K562 (cell line): Measurements from ENCODE around the gene PSMD13. TPM values are rescaled to one million over a fixed set of nuclear protein-coding genes. Genes with fewer than 3 reads are reported as not detected.
A peak's percentile ranks its signal among the peaks of the same experiment; 100 is the strongest.

ENCODE experiments used
- ATAC-seq: fragments of 200-7000 bp; cut with Tn5 transposase; 3 replicates; pipeline ENCODE4 v1.9.1; 2020; ENCODE audit warnings: moderate library complexity
- BruUV-seq: library from RNA; stranded (reverse); fragments of 400-500 nt; replicated peaks from 2 replicates; lab custom pipeline; 2021; lab: Mats Ljungman, UMichigan
- CTCF ChIA-PET: fragments of 300-600 bp; formaldehyde crosslinking; extraction: SDS; loops from one replicate; lab custom pipeline; 2021; ENCODE audit warnings: low intra/inter-chr PET ratio; lab: Yijun Ruan, JAX
- POLR2A ChIA-PET: fragments of 300-600, 350-650 bp; sonication (Branson Sonifier 250); formaldehyde crosslinking; extraction: SDS; loops from one replicate; lab custom pipeline; 2021; ENCODE audit warnings: antibody characterized with exemption, inconsistent platforms; lab: Yijun Ruan, JAX
- DNase-seq, 4 experiments: peaks; one replicate each; pipeline versions ENCODE4 v3.0.0 to v3.0.0-alpha.2; 2011 to 2018; ENCODE audit warnings: low spot score in 3 of 4, mixed read lengths in 3 of 4; ENCODE audit errors: extremely low read depth in 1 of 4
- FAIRE-seq: peaks from 2 replicates; lab custom pipeline; 2011; peaks lifted over from hg19 to GRCh38; lab: Jason Lieb, UNC
- H2AFZ ChIP-seq: 2 replicates; pipeline ENCODE4 v1.6.0; 2011; ENCODE audit warnings: low read depth, low read length, control low read depth, inconsistent platforms
- H3K27ac ChIP-seq: fragments of 200-600 bp; 3 replicates; pipeline ENCODE4 v1.8.0; 2011; ENCODE audit warnings: low read depth, mild to moderate bottlenecking, control low read depth, inconsistent platforms, low read length, moderate library complexity, mixed read lengths; ENCODE audit errors: extremely low read depth
- H3K27me3 ChIP-seq, 2 experiments: fragments of 300-600 bp in 1 of 2; 2 replicates in 1 of 2; 3 replicates in 1 of 2; pipeline versions ENCODE4 v1.6.0 to v1.8.0; 2011; ENCODE audit warnings: inconsistent platforms in 2 of 2, low read length in 2 of 2, mild to moderate bottlenecking in 1 of 2, mixed read lengths in 1 of 2, moderate library complexity in 1 of 2; ENCODE audit not compliant: control insufficient read depth in 2 of 2, insufficient read depth in 2 of 2
- H3K36me3 ChIP-seq: fragments of 300-600 bp; 3 replicates; pipeline ENCODE4 v1.8.0; 2011; ENCODE audit warnings: mild to moderate bottlenecking, low read length, inconsistent platforms; ENCODE audit not compliant: control insufficient read depth, insufficient read depth
- H3K4me1 ChIP-seq, 2 experiments: fragments of 200-600 bp in 1 of 2; replicated peaks in 1 of 2; 2 replicates in 1 of 2; 3 replicates in 1 of 2; pipeline versions ENCODE4 v1.5.1 to v1.8.0; 2011; ENCODE audit warnings: inconsistent platforms in 2 of 2, low read length in 2 of 2, mild to moderate bottlenecking in 1 of 2, mixed read lengths in 1 of 2, moderate library complexity in 1 of 2; ENCODE audit not compliant: control insufficient read depth in 2 of 2, insufficient read depth in 2 of 2
- H3K4me2 ChIP-seq: 2 replicates; pipeline ENCODE4 v1.6.1; 2011; ENCODE audit warnings: low read length, control low read depth, inconsistent platforms, mixed read lengths; ENCODE audit not compliant: insufficient read depth
- H3K4me3 ChIP-seq: fragments of 200-600 bp; sonication (generic), shearing (Covaris generic); 2 replicates; pipeline ENCODE4 v1.5.1; 2016; ENCODE audit warnings: control low read depth, inconsistent platforms
- H3K79me2 ChIP-seq: fragments of 200-600 bp; 3 replicates; pipeline ENCODE4 v1.8.0; 2011; ENCODE audit warnings: low read length, inconsistent platforms; ENCODE audit not compliant: control insufficient read depth, insufficient read depth
- H3K9ac ChIP-seq, 2 experiments: 2 replicates each; pipeline versions ENCODE4 v1.6.0 to v1.6.1; 2011; ENCODE audit warnings: low read depth in 2 of 2, low read length in 2 of 2, control low read depth in 1 of 2, inconsistent platforms in 1 of 2, mild to moderate bottlenecking in 1 of 2, mixed read lengths in 1 of 2; ENCODE audit not compliant: insufficient read depth in 1 of 2
- H3K9me1 ChIP-seq: one replicate; pipeline ENCODE4 v1.6.0; 2011; ENCODE audit warnings: inconsistent platforms, mild to moderate bottlenecking, low read length, moderate library complexity; ENCODE audit not compliant: control insufficient read depth, insufficient read depth
- H3K9me3 ChIP-seq: replicated peaks from 2 replicates; pipeline ENCODE4 v1.5.1; 2011; ENCODE audit warnings: low read depth, low read length, inconsistent platforms; ENCODE audit not compliant: control insufficient read depth, insufficient read depth
- H4K20me1 ChIP-seq: replicated peaks from 2 replicates; pipeline ENCODE4 v1.6.1; 2011; ENCODE audit warnings: low read length, inconsistent platforms, mixed read lengths; ENCODE audit not compliant: control insufficient read depth, insufficient read depth
- BRD4 ChIP-seq: fragments of 200-600 bp; sonication (generic); IDR thresholded peaks from 2 replicates; pipeline ENCODE4 v1.6.1; 2017; ENCODE audit warnings: inconsistent platforms
- DDX20 ChIP-seq: fragments of 450-650 bp; IDR thresholded peaks from 2 replicates; pipeline ENCODE4 v1.6.1; 2016; ENCODE audit warnings: missing genetic modification characterization, low read depth, mild to moderate bottlenecking, missing compliant biosample characterization, moderate library complexity
- L3MBTL2 ChIP-seq: fragments of 450-650 bp; IDR thresholded peaks from 2 replicates; pipeline ENCODE4 v1.6.1; 2016; ENCODE audit warnings: mild to moderate bottlenecking, moderate library complexity
- MCM5 ChIP-seq: fragments of 450-650 bp; IDR thresholded peaks from 2 replicates; pipeline ENCODE4 v1.6.1; 2016; ENCODE audit warnings: low read depth
- NR2C2 ChIP-seq, 2 experiments: fragments of 200-800 bp in 1 of 2; sonication (Bioruptor generic) in 1 of 2; sonication (generic) in 1 of 2; formaldehyde crosslinking in 1 of 2; IDR thresholded peaks; 2 replicates each; pipeline versions ENCODE4 v1.6.1 to v1.8.0; 2016 to 2022; ENCODE audit warnings: mild to moderate bottlenecking in 1 of 2, missing compliant biosample characterization in 1 of 2, missing genetic modification characterization in 1 of 2, missing genetic modification reagents in 1 of 2
- POLR2G ChIP-seq: fragments of 200-400 bp; formaldehyde crosslinking; IDR thresholded peaks from 2 replicates; pipeline ENCODE4 v1.6.1; 2017; ENCODE audit warnings: low read depth, mild to moderate bottlenecking, antibody characterized with exemption, low read length, moderate library complexity
- SMARCA4 ChIP-seq: fragments of 450-650 bp; IDR thresholded peaks from 2 replicates; pipeline ENCODE4 v1.6.1; 2016
- SOX6 ChIP-seq: fragments of 450-650 bp; IDR thresholded peaks from 2 replicates; pipeline ENCODE4 v1.6.1; 2014; ENCODE audit warnings: mild to moderate bottlenecking
- TEAD4 ChIP-seq, 2 experiments: sonication (generic) in 1 of 2; formaldehyde crosslinking in 1 of 2; IDR thresholded peaks; 2 replicates each; pipeline versions ENCODE4 v1.6.1 to v1.8.0; 2012 to 2022; ENCODE audit warnings: borderline replicate concordance in 1 of 2, inconsistent platforms in 1 of 2, low read length in 1 of 2, mild to moderate bottlenecking in 1 of 2, missing genetic modification reagents in 1 of 2
- WGBS: fragments of 100-300 bp; shearing (Covaris generic); methylation state at CpG from one replicate; pipeline ENCODE4 v1.1.6; 2016; ENCODE audit warnings: low coverage, mixed read lengths; ENCODE audit not compliant: insufficient coverage; ENCODE audit errors: missing lambda C conversion rate; 5-methylcytosine and 5-hydroxymethylcytosine counted together
- in situ Hi-C: fragments of 300-500 bp; cut with MboI; formaldehyde crosslinking; loops from 4 replicates; pipeline ENCODE4 v1.15.0; 2018; ENCODE audit warnings: inconsistent platforms, mixed read lengths
- intact Hi-C: fragments of 100-400 bp; cut with micrococcal nuclease; formaldehyde crosslinking; loops from 2 replicates; pipeline ENCODE4 v1.14.2; 2022
- polyA plus RNA-seq, 8 experiments: library from polyadenylated mRNA; depleted of rRNA in 4 of 8; stranded (reverse) in 5 of 8; unstranded in 3 of 8; fragments of >200 nt; fragmentation: Nextera tagmentation in 2 of 8; fragmentation: Illumina TruSeq in 1 of 8; extraction: Ambion mirVana in 2 of 8; extraction: Trizol in 1 of 8; gene quantifications; 2 replicates each; pipeline versions ENCODE4 v1.2.1 to v1.2.3, GENCODE V29; 2011 to 2014; ENCODE audit warnings: inconsistent platforms in 1 of 8, missing spikeins in 1 of 8
- total RNA-seq, 7 experiments: library from RNA; depleted of rRNA in 6 of 7; stranded (reverse); fragments of >200 nt in 6 of 7; fragmentation: Illumina TruSeq in 2 of 7; extraction: Trizol in 2 of 7; gene quantifications; 2 replicates each; pipeline versions ENCODE4 v1.2.1 to v1.2.3, GENCODE V29; 2011 to 2021; ENCODE audit warnings: low replicate concordance in 1 of 7
- TF ChIP-seq, protein P1 (sequence below): sonication (generic); formaldehyde crosslinking; IDR thresholded peaks from 2 replicates; pipeline ENCODE4 v1.8.1; 2023; ENCODE audit warnings: mild to moderate bottlenecking, missing genetic modification reagents
- TF ChIP-seq, protein P2 (sequence below): fragments of 450-650 bp; IDR thresholded peaks from 2 replicates; pipeline ENCODE4 v1.6.1; 2016; ENCODE audit warnings: low read depth

The PSMD13 gene
- total and polyA plus RNA-seq, 9 of the 15 experiments (the other 6 are each of a cell fraction or from before 2014, with no cell fraction given) = 185 to 383 (median 267) TPM

DNA sequence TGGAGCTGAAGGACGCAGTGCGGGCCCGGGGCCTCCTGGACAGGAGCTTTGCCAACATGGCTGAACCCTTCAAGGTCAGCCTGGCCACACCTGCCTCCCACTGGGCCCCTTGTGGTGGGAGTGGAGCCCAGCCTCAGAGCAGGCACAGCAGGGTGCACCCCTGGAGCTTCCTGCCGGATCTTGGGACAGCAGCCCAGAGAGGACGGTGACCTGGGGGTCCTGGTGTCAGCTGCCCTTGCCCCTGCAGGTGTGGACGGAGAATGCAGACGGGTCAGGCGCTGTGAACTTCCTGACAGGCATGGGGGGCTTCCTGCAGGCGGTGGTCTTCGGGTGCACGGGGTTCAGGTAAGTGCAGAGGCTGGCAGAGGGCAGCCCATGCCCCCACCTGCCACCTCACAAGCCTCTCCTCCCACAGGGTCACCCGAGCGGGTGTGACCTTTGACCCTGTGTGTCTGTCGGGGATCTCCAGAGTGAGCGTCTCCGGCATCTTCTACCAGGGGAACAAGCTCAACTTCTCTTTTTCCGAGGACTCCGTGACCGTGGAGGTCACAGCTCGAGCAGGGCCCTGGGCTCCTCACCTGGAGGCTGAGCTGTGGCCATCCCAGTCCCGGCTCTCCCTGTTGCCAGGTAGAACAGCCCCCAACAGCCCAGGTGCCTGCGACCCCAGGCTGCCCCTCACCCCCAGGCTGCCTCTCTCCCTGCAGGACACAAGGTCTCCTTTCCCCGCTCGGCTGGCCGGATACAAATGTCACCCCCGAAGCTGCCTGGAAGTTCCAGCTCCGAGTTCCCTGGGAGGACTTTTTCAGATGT lies 57.3 kb downstream of the PSMD13 start:
- no peak for DNase-seq
- POLR2A ChIA-PET = interaction anchor here (0.6 to 1.1 kb wide), 3 partner anchors 14 to 33 kb away, joined by 4 to 5 read pairs (median 4); partner anchors contain the start of gene IFITM2
- TF ChIP-seq POLR2G = peak; percentile 38
- TF ChIP-seq L3MBTL2 = no peak
- TF ChIP-seq, protein P1, sequence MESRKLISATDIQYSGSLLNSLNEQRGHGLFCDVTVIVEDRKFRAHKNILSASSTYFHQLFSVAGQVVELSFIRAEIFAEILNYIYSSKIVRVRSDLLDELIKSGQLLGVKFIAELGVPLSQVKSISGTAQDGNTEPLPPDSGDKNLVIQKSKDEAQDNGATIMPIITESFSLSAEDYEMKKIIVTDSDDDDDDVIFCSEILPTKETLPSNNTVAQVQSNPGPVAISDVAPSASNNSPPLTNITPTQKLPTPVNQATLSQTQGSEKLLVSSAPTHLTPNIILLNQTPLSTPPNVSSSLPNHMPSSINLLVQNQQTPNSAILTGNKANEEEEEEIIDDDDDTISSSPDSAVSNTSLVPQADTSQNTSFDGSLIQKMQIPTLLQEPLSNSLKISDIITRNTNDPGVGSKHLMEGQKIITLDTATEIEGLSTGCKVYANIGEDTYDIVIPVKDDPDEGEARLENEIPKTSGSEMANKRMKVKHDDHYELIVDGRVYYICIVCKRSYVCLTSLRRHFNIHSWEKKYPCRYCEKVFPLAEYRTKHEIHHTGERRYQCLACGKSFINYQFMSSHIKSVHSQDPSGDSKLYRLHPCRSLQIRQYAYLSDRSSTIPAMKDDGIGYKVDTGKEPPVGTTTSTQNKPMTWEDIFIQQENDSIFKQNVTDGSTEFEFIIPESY (CRISPR knock-in tag) = 0 out of 2 replicates have a peak, but pooled peaks have one; percentile 33
- TF ChIP-seq, protein P2, sequence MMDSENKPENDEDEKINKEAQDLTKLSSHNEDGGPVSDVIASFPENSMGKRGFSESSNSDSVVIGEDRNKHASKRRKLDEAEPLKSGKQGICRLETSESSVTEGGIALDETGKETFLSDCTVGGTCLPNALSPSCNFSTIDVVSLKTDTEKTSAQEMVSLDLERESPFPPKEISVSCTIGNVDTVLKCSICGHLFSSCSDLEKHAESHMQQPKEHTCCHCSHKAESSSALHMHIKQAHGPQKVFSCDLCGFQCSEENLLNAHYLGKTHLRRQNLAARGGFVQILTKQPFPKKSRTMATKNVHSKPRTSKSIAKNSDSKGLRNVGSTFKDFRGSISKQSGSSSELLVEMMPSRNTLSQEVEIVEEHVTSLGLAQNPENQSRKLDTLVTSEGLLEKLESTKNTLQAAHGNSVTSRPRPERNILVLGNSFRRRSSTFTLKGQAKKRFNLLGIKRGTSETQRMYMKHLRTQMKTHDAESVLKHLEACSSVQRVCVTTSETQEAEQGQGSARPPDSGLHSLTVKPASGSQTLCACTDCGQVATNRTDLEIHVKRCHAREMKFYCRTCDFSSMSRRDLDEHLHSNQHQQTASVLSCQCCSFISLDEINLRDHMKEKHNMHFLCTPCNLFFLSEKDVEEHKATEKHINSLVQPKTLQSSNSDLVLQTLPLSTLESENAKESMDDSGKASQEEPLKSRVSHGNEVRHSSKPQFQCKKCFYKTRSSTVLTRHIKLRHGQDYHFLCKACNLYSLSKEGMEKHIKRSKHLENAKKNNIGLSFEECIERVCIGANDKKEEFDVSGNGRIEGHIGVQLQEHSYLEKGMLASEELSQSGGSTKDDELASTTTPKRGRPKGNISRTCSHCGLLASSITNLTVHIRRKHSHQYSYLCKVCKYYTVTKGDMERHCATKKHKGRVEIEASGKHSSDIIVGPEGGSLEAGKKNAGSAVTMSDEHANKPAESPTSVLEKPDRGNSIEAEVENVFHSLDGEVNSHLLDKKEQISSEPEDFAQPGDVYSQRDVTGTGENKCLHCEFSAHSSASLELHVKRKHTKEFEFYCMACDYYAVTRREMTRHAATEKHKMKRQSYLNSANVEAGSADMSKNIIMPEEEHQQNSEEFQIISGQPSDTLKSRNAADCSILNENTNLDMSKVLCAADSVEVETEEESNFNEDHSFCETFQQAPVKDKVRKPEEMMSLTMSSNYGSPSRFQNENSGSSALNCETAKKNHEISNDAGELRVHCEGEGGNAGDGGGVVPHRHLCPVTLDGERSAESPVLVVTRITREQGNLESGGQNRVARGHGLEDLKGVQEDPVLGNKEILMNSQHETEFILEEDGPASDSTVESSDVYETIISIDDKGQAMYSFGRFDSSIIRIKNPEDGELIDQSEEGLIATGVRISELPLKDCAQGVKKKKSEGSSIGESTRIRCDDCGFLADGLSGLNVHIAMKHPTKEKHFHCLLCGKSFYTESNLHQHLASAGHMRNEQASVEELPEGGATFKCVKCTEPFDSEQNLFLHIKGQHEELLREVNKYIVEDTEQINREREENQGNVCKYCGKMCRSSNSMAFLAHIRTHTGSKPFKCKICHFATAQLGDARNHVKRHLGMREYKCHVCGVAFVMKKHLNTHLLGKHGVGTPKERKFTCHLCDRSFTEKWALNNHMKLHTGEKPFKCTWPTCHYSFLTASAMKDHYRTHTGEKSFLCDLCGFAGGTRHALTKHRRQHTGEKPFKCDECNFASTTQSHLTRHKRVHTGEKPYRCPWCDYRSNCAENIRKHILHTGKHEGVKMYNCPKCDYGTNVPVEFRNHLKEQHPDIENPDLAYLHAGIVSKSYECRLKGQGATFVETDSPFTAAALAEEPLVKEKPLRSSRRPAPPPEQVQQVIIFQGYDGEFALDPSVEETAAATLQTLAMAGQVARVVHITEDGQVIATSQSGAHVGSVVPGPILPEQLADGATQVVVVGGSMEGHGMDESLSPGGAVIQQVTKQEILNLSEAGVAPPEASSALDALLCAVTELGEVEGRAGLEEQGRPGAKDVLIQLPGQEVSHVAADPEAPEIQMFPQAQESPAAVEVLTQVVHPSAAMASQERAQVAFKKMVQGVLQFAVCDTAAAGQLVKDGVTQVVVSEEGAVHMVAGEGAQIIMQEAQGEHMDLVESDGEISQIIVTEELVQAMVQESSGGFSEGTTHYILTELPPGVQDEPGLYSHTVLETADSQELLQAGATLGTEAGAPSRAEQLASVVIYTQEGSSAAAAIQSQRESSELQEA = no peak
- no peak for TF ChIP-seq SOX6
- no peak for TF ChIP-seq BRD4
- no peak for TF ChIP-seq SMARCA4
- TF ChIP-seq NR2C2 (CRISPR knock-in tag; IDR thresholded peaks at IDR 0.05) = 0 out of 2 replicates have a peak, but pooled peaks have one; percentile 59
- TF ChIP-seq NR2C2 (tag; IDR thresholded peaks at IDR 0.05) = peak; percentile 66
- no peak for TF ChIP-seq TEAD4 (IDR thresholded peaks at IDR 0.05; ENCODE audit: low read length)
- TF ChIP-seq TEAD4 (CRISPR knock-in tag; IDR thresholded peaks at IDR 0.05; ENCODE audit: borderline replicate concordance) = no peak
- no peak for TF ChIP-seq DDX20 (tag)
- TF ChIP-seq MCM5 = no peak

More for the DNA sequence above, 57.3 kb downstream of the PSMD13 start:
- Histone ChIP-seq H3K79me2 (peaks cover 18% of the 10 kb centered on the region), H3K36me3 (peaks cover 60% of the 10 kb centered on the region; the same call in 2 of the 3 replicates), H3K4me1 (peaks cover 25 to 92% of the 10 kb centered on the region in 2 experiments), H3K9me3 (no peaks in the 10 kb centered on the region), H3K27ac (no peak overlapping the region; the same call in 2 of the 3 replicates), H3K27me3 (no peaks in the 10 kb centered on the region), H2AFZ (no peak overlapping the region), H3K9ac (peak overlapping the region in 1 of 2 experiments; percentile 81; a peak in 2 of 4 replicates), H3K9me1 (no peaks in the 10 kb centered on the region), H4K20me1 (no peaks in the 10 kb centered on the region), H3K4me2 (no peak overlapping the region), H3K4me3 (no peak overlapping the region)
- in situ Hi-C loops = no loop called here
- WGBS = 85% methylated on average over 20 of the region's 27 CpGs
- ATAC-seq = no peak
- BruUV-seq = no TSS peak
- FAIRE-seq = no peak
- intact Hi-C loops = no loop called here
- CTCF ChIA-PET = no interaction called here
